Medulla oblongata (tissue), 1 donor: ENCODE data around the gene F12.
"Not testable (repeated sequence)": the region's sequence is repeated elsewhere in the genome, so short reads cannot be mapped to it uniquely, and the experiment has no call there.

ENCODE experiments used
- DNase-seq: peaks from one replicate; pipeline ENCODE4 v3.0.0-alpha.2; 2015; ENCODE audit errors: extremely low spot score

Gene F12

GRCh38 chr5:177368869-177369644 lies 40.3 kb downstream of the F12 start:
- no peak for DNase-seq

GRCh38 chr5:177367981-177368868 lies 41.1 kb downstream of the F12 start:
- no peak for DNase-seq

GRCh38 chr5:177367323-177367848 lies 42.0 kb downstream of the F12 start:
- DNase-seq, result no peak

- DNase-seq, result peak; percentile 27
Measured at GRCh38 chr5:177366528-177367322, 42.6 kb downstream of the F12 start.

- no peak for DNase-seq
Measured at GRCh38 chr5:177365845-177366527, 43.4 kb downstream of the F12 start.

- DNase-seq, result no peak
Measured at GRCh38 chr5:177364159-177364962, 45.0 kb downstream of the F12 start.

- DNase-seq, result no peak
Measured at GRCh38 chr5:177363565-177363964, 45.8 kb downstream of the F12 start.

GRCh38 chr5:177362610-177363507 lies 46.5 kb downstream of the F12 start:
- DNase-seq, result no peak

GRCh38 chr5:177362292-177362609 lies 47.1 kb downstream of the F12 start:
- DNase-seq, result no peak

GRCh38 chr5:177361418-177362291 lies 47.7 kb downstream of the F12 start:
- no peak for DNase-seq

GRCh38 chr5:177360740-177361139 lies 48.6 kb downstream of the F12 start:
- not testable (repeated sequence) for DNase-seq

- no peak for DNase-seq
Measured at GRCh38 chr5:177359860-177360259, 49.5 kb downstream of the F12 start.

- DNase-seq, result no peak
Measured at GRCh38 chr5:177359451-177359851, 49.9 kb downstream of the F12 start.

GRCh38 chr5:177358370-177358819 lies 51.0 kb downstream of the F12 start:
- no peak for DNase-seq

GRCh38 chr5:177357459-177358351 lies 51.7 kb downstream of the F12 start, which contains the start of gene RGS14:
Gene RGS14 (plus strand): TSS chr5:177357924. CDS start chr5:177358025, 101 bp downstream.
- peak; percentile 65 for DNase-seq

- DNase-seq, result no peak
Measured at GRCh38 chr5:177357146-177357458, 52.3 kb downstream of the F12 start.

GRCh38 chr5:177356746-177357145 lies 52.6 kb downstream of the F12 start:
- DNase-seq, result no peak

GRCh38 chr5:177355868-177356168 lies 53.5 kb downstream of the F12 start:
- DNase-seq, result no peak
